Effector CD8-positive, alpha-beta T cell (primary cell): Measurements from ENCODE around the gene MYMX.
A peak's percentile ranks its signal among the peaks of the same experiment; 100 is the strongest.

Experiments
- DNase-seq: peaks from one replicate; lab custom pipeline; 2025; lab: John Stamatoyannopoulos, UW

MYMX gene

DNA sequence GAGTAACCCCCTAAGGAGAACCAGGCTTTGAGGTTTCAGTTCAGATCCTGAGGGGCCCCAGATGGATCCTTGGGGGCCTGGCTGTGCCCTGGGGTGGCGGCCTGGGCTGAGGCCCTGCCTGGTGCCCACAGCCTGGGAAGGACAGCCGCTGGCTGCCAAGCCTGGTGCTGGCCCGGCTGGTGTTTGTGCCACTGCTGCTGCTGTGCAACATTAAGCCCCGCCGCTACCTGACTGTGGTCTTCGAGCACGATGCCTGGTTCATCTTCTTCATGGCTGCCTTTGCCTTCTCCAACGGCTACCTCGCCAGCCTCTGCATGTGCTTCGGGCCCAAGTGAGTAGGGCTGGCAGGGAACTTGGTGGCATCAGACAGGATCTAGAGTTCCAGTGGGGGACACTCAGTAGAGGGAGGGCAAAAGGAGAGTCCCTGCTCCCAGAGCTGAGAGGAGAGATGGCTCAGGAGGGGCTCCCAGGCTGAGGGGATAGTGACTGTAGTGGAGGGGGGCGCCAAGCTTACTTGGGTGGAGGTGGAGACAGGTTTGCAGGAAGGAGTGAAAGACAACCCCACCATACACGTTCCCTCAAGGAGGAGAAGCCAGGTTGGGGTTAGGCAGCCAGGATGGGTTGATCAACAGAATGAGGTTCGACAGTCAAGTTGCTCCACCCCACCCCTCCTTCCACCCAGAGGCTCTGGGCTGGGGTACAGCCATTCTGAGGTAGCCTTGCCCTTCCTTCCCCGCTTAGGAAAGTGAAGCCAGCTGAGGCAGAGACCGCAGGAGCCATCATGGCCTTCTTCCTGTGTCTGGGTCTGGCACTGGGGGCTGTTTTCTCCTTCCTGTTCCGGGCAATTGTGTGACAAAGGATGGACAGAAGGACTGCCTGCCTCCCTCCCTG lies 16.2 kb downstream of the MYMX start:
- DNase-seq: no peak

DNA sequence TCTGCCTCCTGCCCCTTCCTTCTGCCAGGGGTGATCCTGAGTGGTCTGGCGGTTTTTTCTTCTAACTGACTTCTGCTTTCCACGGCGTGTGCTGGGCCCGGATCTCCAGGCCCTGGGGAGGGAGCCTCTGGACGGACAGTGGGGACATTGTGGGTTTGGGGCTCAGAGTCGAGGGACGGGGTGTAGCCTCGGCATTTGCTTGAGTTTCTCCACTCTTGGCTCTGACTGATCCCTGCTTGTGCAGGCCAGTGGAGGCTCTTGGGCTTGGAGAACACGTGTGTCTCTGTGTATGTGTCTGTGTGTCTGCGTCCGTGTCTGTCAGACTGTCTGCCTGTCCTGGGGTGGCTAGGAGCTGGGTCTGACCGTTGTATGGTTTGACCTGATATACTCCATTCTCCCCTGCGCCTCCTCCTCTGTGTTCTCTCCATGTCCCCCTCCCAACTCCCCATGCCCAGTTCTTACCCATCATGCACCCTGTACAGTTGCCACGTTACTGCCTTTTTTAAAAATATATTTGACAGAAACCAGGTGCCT lies 16.9 kb downstream of the MYMX start:
- DNase-seq: no peak

DNA sequence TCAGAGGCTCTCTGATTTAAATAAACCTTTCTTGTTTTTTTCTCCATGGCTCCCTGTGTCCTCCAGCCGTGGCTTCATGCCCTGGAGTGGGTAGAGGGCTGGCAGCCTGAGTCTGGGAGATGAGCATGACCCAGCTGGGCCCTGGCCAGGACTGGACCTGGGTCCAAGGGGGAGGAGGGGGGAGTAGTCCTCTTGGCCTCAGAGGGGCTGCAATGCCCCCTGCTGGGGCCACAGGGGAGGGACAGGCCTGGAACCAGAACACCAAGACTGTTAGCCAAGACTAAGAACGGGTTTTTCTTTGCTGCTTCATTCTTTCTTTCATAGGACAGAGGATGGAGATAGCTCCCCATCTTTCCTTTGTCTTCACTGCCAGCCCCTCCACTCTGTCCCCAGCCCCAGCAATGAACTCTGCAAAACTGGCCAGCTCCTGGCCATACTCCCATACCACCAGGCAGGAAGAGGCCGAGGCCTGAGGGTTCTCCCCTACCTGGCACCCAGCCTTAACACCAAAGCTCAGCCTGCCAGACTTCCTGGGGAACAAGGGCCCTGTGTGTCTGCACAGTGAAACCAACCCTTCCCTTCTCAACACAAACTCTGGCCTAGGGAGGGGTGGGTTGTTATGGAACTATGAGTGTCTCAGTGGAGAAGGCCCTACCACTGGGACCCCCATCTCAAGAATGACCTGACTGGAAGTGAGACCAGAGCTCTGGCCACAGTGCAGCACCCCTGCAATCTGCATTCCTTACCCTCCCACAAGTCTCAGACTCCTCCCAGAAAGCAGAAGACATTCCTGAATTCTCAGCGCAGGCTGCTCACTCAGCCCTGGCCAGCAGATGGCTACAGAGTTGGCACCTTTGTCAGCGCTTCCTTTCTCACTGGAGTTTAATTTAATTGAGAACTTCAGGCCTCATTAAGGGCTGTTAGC lies 17.6 kb downstream of the MYMX start:
- DNase-seq: no peak

DNA sequence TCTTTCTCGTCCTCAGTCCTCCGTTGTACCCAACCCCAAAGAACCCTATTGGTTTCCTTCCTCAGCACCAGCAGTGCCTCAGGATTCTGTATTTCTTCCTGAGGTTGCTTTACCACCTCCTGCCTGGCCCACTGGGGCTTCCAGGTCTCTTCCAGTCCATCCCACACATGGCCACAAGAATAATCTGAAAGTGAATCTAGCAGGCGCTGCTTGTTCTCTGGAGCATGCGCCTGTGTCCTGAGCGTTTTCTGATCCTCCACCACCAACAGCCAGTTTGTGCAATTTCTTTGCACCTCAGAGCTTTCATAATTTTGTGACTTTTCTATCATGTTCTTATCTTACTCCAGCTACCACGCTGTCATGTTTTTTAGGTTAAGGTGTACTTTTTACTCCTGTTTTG lies 18.5 kb downstream of the MYMX start:
- DNase-seq: no peak

DNA sequence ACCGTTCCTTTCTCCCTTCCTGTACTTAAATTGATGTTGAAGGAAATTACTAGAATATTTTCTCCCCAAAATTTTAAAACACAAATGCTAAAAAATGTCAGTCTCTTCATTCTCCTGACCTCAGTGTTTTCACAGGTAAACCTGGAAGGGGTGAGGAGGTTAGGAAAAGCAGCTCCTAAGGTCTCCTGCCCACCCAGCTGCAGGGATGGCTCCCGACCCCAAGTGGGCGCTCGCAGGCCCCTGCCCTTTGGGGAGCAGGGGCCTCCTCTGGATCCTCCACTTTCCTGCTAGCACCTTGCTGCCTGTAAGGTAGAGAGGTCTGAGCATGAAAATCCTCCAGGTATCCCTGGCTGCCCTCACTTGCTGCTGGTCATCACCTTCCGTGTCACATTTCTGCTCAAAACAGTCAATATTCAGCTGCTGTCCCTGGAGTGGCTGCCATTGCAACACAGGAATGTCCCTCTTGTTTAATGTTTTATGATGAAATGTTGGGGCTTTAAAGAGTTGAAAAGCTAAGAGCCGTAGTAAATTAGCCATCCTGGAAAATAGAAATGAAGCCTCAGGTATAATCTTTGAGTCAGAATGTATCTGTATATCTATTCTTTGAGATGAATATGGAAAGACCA lies 19.3 kb downstream of the MYMX start:
- DNase-seq: no peak

DNA sequence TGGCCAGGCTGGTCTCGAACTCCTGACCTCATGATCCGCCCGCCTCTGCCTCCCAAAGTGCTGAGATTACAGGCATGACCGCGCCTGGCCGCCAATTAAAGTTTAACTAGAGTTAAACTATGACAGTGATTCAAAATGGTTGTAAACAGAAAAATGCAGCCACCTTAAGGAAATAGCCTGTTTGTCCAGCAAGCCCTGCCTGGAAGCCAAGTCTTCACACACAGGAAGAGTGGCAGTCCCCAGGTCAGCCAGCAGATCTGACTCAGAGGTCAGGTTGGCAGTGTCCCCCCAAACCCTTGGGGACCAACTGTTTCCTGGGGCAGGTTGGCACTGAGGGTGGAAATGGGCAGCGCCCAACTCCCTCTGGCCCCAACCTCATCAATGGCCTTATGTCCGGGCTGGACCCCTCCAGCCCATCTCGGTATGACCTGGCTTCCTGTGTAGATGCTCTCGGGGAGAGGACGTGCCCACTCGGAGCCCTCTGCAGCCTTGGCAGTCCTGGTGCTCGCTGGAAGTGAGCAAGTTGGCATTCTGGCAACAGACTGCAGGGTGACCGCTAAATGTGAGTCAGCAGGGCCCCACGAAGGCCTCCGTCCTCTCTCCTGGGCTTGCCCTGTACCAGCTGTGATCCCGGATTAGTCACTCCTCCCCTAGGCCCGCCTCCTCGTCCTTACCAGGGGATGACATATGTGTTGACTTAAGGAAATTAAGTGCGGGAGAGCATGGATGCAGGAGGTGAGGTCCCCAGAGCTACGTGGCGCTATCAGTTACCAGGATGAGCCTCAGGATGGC lies 20.5 kb downstream of the MYMX start:
- peak; percentile 47 for DNase-seq

DNA sequence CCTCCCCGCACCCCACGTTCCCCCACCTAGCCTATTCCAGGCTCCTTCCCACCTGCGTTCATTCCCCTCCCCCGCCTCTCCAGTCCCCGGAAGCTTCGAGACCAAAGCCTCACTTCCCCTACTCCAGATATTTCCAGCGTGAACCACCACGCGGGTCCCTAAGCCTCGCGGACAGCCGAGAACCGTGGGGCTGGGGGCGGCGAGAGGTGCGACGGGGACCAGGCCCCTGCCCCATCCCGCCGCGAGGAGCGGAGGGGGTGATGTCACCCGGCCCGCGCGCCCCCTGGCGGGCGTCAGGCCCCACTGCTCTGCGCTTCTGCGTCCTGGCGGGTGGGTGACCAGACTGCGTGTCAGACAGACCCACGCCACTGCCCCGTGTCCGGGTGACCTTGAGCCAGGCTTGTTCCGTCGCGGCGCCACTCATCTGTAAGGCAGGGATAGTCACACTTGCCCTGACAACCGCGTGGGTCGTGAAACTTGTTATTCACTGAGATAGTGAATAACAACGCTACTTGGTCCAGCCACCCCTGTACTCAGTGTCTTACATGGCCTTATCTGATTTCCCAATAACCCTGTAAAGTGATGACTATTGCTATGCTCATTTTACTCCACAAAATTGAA lies 21.2 kb downstream of the MYMX start:
- DNase-seq: peak; percentile 60

DNA sequence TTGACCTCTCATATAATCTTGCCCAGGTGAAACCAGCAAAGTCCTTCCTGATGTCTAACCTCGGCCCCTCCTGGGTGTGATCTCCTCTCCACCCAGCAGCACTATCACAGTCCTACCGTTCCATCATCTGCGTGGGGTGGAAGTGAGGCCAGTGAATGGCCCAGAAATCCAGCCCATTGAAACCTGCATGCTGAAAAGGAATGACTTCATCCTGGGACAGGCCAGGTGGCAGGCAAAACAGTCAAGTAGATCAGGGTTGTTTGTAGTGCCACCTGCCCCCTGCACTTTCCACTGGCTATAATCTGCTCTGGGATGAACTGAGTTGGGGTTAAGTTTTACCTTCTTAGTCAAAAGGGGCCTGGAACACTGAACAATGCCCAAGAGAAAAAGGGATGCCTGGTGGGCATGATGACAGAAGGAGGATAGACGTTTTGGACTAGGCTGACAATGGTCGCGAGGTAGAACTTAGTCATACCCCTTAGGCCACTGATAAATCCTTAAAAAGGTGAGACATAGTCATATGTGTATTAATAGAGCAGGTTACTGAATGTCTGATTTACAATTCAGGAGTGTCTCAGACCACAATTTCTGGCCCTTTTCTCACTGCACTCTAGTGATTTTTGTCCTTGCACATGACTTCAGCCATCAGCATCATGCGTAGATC lies 22.1 kb downstream of the MYMX start:
- DNase-seq: no peak

DNA sequence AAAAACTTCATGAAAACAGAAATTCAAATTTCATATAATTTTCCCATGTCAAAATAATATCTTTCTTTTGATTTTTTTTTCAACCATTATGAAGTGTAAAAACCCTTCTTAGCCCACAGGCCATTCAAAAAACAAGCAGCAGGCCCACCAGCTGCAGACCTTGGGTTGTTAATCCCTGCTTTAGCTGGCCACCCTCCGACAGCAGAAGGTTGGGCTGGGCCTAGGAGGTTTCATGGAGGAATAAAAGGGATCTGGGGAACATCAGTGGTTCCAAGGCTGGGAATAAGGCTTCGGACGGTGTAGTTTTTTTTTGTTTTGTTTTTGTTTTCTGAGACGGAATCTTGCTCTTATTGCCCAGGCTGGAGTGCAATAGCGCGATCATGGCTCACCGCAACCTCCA lies 26.6 kb downstream of the MYMX start:
- DNase-seq: no peak

DNA sequence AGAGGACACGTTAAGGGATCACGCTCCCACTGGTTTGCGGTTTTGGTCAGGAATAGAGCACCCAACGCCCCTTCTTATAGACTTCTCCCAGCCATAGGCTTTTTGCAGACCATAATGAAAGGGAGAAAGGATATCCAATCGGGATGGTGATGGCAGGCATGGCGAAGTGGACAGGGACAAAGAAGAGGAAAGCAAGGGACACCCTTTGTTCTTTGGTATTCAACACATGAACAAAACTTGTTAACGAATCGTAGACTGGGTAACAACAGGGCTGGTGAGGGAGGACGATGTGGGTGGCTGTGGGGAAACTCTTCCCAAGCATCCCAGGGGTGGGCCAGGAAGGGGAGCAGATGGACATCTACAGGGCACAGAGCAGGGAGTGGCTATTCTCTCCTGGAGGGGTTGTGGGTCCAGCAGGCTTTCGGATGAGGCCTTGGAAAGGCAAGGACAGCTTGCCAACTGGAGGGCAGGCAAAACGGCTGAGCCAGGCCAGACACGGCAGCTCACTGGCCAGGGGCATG lies 28.7 kb downstream of the MYMX start:
- no peak for DNase-seq

DNA sequence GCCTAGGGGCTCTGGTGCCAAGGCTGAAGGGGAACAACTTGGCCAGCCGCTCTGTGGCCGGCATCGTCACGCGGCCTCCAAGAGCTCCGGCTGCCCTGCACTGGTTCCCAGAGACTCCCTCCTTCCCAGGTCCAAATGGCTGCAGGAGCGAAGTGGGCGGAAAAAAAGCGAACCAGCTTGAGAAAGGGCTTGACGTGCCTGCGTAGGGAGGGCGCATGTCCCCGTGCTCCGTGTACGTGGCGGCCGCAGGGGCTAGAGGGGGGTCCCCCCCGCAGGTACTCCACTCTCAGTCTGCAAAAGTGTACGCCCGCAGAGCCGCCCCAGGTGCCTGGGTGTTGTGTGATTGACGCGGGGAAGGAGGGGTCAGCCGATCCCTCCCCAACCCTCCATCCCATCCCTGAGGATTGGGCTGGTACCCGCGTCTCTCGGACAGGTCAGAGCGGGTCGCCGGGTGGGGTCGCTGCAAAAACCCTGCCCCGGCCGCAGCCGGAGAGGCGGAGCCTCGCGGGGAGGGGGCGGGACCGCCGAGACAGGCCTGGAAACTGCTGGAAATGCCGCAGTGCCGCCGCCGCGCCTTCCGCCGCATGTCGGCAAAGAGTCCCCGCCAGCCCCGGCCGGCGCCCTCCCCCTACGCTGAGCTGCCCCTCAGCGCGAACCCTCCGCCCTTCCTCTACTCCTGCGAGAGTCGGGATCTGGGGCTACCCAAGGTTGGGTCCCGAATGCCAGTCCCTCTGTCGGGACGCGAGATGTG lies 29.4 kb downstream of the MYMX start:
- DNase-seq: peak; percentile 72

DNA sequence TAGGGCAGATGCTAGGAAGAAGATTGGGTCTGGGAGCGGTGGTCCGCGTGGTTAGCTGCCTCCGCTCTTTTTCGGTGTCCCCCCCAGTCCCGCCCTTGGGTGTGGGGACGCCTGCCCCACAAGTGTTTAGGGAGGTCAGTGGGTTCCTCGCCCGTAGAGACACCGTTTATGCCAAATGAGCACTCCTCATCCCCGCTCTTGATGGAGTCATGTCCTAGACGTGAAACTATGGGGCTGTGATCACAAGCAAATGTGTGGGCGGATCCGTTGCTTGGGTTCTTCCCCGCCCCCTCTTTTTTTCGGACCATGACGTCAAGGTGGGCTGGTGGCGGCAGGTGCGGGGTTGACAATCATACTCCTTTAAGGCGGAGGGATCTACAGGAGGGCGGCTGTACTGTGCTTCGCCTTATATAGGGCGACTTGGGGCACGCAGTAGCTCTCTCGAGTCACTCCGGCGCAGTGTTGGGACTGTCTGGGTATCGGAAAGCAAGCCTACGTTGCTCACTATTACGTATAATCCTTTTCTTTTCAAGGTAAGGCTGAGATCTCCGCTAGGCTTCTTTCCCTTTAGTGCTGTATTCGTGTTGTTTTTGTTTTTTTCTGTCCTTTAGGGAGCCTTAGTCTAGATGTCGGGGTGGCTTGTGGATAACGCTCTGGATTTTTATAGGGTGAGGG lies 30.1 kb downstream of the MYMX start, which contains the start of gene HSP90AB1:
Gene HSP90AB1, plus strand, starts transcription at position 439 of the 675 bp plus-strand sequence. CDS start 1,529 bp downstream, outside the sequence.
- DNase-seq: peak; percentile 96

DNA sequence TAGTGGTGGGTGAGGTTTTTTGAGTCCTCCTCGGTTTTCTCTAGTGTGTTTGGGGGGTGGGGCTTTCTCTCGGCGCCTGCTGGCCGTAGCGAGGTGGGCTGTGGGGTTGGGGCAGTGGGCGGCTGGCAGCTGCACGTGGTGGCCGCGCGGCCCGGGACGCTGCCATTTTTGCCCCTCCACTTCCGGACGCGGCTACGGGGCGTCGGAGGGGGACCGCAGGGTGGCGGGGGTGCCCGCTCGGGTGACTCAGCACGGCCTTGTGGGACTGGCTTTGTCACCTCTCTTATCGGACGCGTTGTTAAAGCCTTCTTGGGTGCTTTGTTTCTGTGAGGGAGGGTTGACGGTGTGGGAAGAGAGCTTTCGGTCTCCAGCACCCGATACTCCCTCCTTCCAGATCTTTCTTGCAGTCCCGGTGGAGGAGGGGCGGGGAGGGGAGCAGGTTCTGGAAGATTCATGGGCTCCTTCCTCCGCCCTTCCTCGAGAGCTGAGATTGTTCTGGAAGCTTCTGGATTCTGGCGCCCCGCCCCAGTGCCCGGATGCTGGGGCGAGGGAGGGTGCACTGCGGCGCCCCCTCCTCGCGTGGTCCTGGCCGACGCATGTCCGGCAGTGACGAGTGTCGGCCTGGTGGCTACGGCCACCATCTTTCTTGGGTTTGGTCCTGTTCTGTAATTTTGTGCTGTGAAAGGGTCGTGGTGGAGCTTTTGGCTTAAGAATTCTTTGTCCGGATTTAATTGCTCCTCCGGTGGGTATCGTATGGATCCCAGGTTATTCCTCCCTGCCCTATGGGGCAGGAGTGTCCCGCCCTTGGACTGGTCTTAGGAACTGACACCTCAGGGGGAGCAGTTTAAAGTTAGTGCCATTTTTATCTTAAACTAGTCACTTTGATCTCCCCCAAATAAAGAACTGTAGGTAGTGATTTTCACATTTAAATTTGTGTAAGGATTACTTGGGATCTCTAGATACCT lies 30.9 kb downstream of the MYMX start:
- peak; percentile 65 for DNase-seq

DNA sequence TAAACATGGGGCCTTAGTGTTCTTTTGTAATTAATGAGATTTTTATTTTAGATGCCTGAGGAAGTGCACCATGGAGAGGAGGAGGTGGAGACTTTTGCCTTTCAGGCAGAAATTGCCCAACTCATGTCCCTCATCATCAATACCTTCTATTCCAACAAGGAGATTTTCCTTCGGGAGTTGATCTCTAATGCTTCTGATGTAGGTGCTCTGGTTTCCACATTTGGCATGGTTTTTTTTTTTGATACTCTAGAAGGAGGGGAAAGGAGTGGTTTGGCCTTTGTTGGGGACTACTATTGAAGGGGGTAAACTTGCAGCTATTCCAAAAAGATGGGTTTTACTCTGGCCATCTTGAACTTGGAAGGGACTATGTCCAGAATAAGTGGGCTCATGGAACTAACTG lies 31.9 kb downstream of the MYMX start:
- no peak for DNase-seq

DNA sequence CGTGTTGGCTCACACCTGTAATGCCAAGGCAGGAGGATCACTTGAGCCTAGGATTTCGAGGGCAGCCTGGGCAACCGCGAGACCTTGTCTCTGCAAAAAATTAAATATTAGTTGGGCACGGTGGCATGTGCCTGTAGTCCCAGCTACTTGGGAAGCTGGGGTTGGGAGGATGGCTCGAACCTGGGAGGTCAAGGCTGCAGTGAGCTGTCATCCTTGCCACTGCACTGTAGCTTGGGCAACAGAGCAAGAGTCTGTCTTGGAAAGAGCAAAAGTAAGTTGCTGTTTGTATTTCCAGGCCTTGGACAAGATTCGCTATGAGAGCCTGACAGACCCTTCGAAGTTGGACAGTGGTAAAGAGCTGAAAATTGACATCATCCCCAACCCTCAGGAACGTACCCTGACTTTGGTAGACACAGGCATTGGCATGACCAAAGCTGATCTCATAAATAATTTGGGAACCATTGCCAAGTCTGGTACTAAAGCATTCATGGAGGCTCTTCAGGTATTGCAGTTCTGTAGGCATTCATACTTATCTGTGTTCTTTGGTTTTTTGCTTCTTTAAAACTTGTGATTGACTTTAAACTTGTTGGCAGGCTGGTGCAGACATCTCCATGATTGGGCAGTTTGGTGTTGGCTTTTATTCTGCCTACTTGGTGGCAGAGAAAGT lies 32.5 kb downstream of the MYMX start:
- DNase-seq: no peak

DNA sequence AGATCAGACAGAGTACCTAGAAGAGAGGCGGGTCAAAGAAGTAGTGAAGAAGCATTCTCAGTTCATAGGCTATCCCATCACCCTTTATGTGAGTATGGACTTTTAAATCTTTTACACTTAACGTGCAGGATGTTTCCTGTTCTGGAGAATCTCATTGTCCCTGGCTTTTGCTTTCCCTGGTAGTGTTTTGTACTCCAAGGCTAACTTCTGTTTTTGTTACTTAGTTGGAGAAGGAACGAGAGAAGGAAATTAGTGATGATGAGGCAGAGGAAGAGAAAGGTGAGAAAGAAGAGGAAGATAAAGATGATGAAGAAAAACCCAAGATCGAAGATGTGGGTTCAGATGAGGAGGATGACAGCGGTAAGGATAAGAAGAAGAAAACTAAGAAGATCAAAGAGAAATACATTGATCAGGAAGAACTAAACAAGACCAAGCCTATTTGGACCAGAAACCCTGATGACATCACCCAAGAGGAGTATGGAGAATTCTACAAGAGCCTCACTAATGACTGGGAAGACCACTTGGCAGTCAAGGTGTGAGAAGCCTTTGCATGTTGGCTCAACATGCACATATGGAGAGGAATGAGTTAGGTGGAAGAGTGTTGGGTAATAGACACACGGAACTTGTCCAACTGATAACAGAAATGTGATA lies 33.5 kb downstream of the MYMX start:
- no peak for DNase-seq
